OCI-LY1 (cell line): ENCODE measurements around the gene FKRP.

Source experiments
- H2AFZ ChIP-seq: fragments of 200-600 bp; sonication (generic), shearing (Covaris generic); 2 replicates; pipeline ENCODE4 v1.6.0; 2014; ENCODE audit warnings: antibody characterized with exemption, mild to moderate bottlenecking, low read length
- H3F3A ChIP-seq: fragments of 200-600 bp; sonication (generic), shearing (Covaris generic); 2 replicates; pipeline ENCODE4 v1.6.0; 2014; ENCODE audit warnings: mild to moderate bottlenecking, antibody characterized with exemption, low read length, moderate library complexity; ENCODE audit not compliant: insufficient read depth
- H3K27ac ChIP-seq: fragments of 200-600 bp; sonication (generic); 2 replicates; pipeline ENCODE4 v1.5.1; 2014; ENCODE audit warnings: low read length, mixed run types, mild to moderate bottlenecking, low read depth; ENCODE audit not compliant: poor library complexity, severe bottlenecking
- H3K27me3 ChIP-seq: fragments of 200-600 bp; sonication (generic); 2 replicates; pipeline ENCODE4 v1.6.0; 2014; ENCODE audit warnings: antibody characterized with exemption, mild to moderate bottlenecking, low read length, moderate library complexity; ENCODE audit not compliant: insufficient read depth
- H3K36me3 ChIP-seq: fragments of 200-600 bp; sonication (generic); 2 replicates; pipeline ENCODE4 v1.6.1; 2014; ENCODE audit warnings: mild to moderate bottlenecking, antibody characterized with exemption, low read length, moderate library complexity, mixed read lengths; ENCODE audit not compliant: insufficient read depth
- H3K4me1 ChIP-seq: fragments of 200-600 bp; sonication (generic); 2 replicates; pipeline ENCODE4 v1.5.1; 2014; ENCODE audit warnings: mild to moderate bottlenecking, low read length, moderate library complexity; ENCODE audit not compliant: insufficient read depth, severe bottlenecking
- H3K4me2 ChIP-seq: fragments of 200-600 bp; sonication (generic), shearing (Covaris generic); 2 replicates; pipeline ENCODE4 v1.6.1; 2014; ENCODE audit warnings: low read length
- H3K4me3 ChIP-seq: fragments of 200-600 bp; sonication (generic); 2 replicates; pipeline ENCODE4 v1.5.1; 2014; ENCODE audit warnings: low read length, low read depth, mild to moderate bottlenecking, mixed read lengths; ENCODE audit not compliant: poor library complexity, severe bottlenecking
- H3K79me2 ChIP-seq: fragments of 200-600 bp; shearing (Covaris generic); 2 replicates; pipeline ENCODE4 v1.6.1; 2016; ENCODE audit warnings: mixed run types, low read length, mixed read lengths; ENCODE audit not compliant: insufficient read depth
- H3K9ac ChIP-seq: fragments of 200-600 bp; sonication (generic), shearing (Covaris generic); 2 replicates; pipeline ENCODE4 v1.6.1; 2014; ENCODE audit warnings: mild to moderate bottlenecking, low read length, mixed read lengths
- H3K9me2 ChIP-seq: fragments of 200-600 bp; sonication (generic), shearing (Covaris generic); 2 replicates; pipeline ENCODE4 v1.6.1; 2014; ENCODE audit warnings: low read depth, mild to moderate bottlenecking, low read length, mixed read lengths
- H3K9me3 ChIP-seq: fragments of 200-600 bp; shearing (Covaris generic); 2 replicates; pipeline ENCODE4 v1.6.1; 2014; ENCODE audit warnings: low read length, mixed read lengths
- H4K20me1 ChIP-seq: fragments of 200-600 bp; sonication (generic), shearing (Covaris generic); 2 replicates; pipeline ENCODE4 v1.6.0; 2016; ENCODE audit warnings: mild to moderate bottlenecking, low read length; ENCODE audit not compliant: insufficient read depth
- EZH2 ChIP-seq: fragments of 200-600 bp; sonication (generic), shearing (Covaris generic); IDR thresholded peaks from 2 replicates; pipeline ENCODE4 v1.8.0; 2017; ENCODE audit warnings: borderline replicate concordance, mixed run types, mild to moderate bottlenecking, antibody characterized with exemption, low read length, moderate library complexity, mixed read lengths
- TF ChIP-seq, protein P1 (sequence below): fragments of 200-600 bp; sonication (generic), shearing (Covaris generic); IDR thresholded peaks from 2 replicates; pipeline ENCODE4 v1.5.1; 2017; ENCODE audit warnings: mild to moderate bottlenecking, antibody characterized with exemption, low read length, moderate library complexity, mixed read lengths

The FKRP gene

DNA sequence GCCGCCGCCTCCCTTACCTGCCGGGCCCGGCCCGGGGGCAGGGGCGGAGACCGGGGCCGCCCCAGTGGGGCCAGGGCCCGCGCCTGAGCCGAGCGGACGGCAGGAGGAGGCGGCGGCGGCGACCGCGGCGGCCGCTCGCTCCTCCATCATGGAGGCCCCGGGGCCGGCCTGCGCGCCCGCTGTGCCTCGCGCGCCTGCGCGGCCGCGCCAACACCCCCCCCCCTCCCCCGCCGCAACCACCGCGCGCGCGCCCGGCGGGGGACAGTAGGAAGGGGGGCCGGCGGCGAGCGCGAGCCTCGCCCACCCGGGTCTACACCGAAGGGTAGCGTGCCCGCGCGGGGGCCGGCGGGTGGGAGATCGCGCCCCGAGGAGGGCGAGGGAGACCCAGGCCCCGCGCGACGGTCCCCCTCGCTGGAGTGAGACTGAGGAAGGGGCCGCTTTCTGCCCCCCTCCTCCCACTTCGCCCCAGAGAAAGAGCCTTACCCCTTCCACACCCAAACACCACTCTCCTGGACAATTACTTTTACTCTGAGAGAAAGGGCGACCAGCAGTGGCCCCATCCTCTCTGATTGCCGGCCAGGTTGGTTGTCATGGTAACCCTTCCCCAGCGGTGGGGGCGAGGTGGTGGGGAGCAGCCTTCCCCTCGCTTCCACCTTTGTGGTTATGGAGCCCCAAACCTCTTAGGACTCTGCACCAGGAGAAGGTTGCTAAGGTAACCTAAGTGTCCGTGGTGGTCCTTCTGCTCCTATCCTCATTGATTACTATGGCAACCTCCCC is 612 bp downstream of the FKRP start, which contains the start of gene STRN4:
STRN4 (minus strand) TSS at position 170 of the 777 bp plus-strand sequence; CDS start at position 150, 20 bp downstream.
- Histone ChIP-seq H3K27me3 (no peaks in the 10 kb centered on the region), H2AFZ (no peak within 1 kb of the TSS), H3K4me1 (peaks cover 51% of the 10 kb centered on the region), H3K9ac (peak within 1 kb of the TSS; percentile 91), H3K9me2 (no peaks in the 10 kb centered on the region), H4K20me1 (no peaks in the 10 kb centered on the region), H3F3A (no peaks in the 10 kb centered on the region), H3K9me3 (no peaks in the 10 kb centered on the region), H3K79me2 (peaks cover 42% of the 10 kb centered on the region), H3K27ac (peak within 1 kb of the TSS; percentile 2), H3K4me2 (peak within 1 kb of the TSS; percentile 75), H3K36me3 (peaks cover 18% of the 10 kb centered on the region; the same call in 1 of the 2 replicates), H3K4me3 (peak within 1 kb of the TSS; percentile 86)
- TF ChIP-seq, protein P1, sequence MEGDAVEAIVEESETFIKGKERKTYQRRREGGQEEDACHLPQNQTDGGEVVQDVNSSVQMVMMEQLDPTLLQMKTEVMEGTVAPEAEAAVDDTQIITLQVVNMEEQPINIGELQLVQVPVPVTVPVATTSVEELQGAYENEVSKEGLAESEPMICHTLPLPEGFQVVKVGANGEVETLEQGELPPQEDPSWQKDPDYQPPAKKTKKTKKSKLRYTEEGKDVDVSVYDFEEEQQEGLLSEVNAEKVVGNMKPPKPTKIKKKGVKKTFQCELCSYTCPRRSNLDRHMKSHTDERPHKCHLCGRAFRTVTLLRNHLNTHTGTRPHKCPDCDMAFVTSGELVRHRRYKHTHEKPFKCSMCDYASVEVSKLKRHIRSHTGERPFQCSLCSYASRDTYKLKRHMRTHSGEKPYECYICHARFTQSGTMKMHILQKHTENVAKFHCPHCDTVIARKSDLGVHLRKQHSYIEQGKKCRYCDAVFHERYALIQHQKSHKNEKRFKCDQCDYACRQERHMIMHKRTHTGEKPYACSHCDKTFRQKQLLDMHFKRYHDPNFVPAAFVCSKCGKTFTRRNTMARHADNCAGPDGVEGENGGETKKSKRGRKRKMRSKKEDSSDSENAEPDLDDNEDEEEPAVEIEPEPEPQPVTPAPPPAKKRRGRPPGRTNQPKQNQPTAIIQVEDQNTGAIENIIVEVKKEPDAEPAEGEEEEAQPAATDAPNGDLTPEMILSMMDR, result no peak
- TF ChIP-seq EZH2, result no peak

DNA sequence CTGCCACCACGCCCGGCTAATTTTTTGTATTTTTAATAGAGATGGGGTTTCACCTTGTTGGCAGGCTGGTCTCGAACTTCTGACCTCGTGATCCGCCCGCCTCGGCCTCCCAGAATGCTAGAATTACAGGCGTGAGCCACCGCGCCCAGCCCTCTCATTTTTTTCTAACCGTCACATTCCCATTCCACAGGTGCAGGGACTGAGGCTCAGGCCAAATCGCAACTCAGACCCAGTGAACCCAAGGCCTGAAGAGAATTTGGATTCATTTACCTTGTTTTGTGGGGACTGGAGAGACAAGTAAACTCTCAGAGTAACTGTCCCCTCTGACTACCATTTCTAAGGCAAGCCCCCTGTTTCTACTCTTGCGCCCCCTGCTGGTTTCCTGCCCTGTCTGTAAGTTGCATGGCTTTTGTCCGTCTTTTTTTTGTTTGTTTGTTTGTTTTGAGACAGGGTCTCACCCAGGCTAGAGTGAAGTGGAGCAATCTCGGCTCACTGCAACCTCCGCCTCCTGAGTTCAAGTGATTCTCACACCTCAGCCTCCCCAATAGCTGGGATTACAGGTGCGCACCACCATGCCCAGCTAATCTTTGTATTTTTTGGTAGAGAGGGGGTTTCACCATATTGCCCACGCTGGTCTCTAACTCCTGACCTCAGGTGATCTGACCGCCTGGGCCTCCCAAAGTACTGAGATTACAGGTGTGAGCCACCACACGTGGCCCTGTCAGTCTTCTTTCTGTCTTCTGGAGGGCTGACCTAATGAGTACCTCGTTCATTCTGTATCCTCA is 2.7 kb downstream of the FKRP start:
- Histone ChIP-seq H3K27me3 (no peaks in the 10 kb centered on the region), H4K20me1 (no peaks in the 10 kb centered on the region), H3K79me2 (peaks cover 21% of the 10 kb centered on the region), H3F3A (no peaks in the 10 kb centered on the region), H3K27ac (no peak overlapping the region), H3K4me1 (peaks cover 35% of the 10 kb centered on the region), H3K9me3 (no peaks in the 10 kb centered on the region), H3K36me3 (no peaks in the 10 kb centered on the region; the same call in 1 of the 2 replicates), H3K9me2 (no peaks in the 10 kb centered on the region), H3K4me3 (no peak overlapping the region), H2AFZ (no peak overlapping the region), H3K9ac (no peak overlapping the region), H3K4me2 (no peak overlapping the region)
- TF ChIP-seq EZH2, result no peak
- TF ChIP-seq, protein P1, result peak; percentile 91

DNA sequence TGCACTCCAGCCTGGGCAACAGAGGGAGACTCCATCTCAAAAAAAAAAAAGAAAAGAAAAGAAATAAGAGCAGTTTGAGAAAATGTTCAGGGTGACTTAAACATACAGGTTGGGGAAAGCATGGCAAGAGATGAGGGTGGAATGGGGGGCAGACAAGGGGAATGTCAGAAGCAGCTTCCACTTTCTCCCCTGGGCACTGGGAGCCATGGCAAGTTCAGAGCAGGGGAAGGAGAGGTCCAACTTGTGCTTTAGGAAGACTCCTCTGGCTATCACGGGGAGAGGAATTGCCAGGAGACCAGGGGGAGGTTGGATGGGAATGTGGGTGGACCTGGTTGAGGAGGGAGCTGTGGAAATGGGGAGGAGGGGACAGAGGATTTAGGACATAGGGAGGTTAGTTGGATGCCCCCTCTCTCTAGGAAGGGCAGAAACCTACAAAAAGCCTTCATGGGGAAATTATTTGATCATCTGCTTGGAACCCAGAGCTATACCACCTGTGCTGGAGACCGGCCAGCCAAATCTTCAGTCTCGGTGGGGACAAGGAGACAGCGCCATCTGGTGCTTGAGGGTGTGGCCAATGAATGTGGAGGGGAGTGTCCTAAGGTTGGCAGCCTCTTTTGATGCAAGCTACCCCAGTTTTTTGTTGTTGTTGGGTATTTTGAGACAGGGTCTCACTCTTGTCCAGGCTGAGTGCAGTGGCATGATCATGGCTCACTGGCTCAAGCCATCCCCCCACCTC is 7.7 kb downstream of the FKRP start:
- Histone ChIP-seq H4K20me1 (no peaks in the 10 kb centered on the region), H3K27me3 (no peaks in the 10 kb centered on the region), H2AFZ (no peak overlapping the region), H3K9ac (no peak overlapping the region), H3K4me1 (peaks cover 26% of the 10 kb centered on the region), H3K27ac (no peak overlapping the region), H3K9me3 (no peaks in the 10 kb centered on the region), H3K9me2 (no peaks in the 10 kb centered on the region), H3F3A (no peaks in the 10 kb centered on the region), H3K4me3 (no peak overlapping the region), H3K36me3 (peaks cover 3% of the 10 kb centered on the region), H3K79me2 (no peaks in the 10 kb centered on the region), H3K4me2 (no peak overlapping the region)
- TF ChIP-seq EZH2, result no peak
- TF ChIP-seq, protein P1, result peak; percentile 77
